ENCODE measurements around the gene HCN3.
"Not testable (repeated sequence)": the region's sequence is repeated elsewhere in the genome, so short reads cannot be mapped to it uniquely, and the experiment has no call there.

The HCN3 gene

DNA sequence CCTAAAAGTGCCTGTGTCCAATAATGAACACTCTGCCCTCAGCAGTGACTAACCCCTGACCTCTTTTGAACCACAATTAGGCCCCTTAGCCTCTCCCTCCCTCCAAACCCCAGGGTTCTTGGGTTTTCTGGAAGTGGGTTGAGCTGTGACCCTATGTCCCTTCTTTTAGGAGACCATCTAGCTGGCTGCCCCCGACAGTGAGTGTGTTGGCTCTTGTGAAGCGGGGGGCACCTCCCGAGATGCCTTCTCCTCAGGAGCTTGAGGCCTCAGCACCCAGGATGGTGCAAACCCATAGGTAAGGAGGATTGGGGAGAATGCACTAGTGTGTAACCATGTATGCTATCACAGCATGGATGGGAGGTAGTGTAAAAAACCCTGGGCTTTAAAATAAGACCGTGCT, 50.7 kb downstream of the HCN3 start:
- Histone ChIP-seq H3K36me3 (ENCODE audit: insufficient read depth, low read length) (peaks cover 36% of the 10 kb centered on the region), H3K4me1 (ENCODE audit: insufficient read depth, low read length) (peaks cover 6% of the 10 kb centered on the region), H3K27me3 (ENCODE audit: insufficient read depth, low read length) (no peaks in the 10 kb centered on the region), H2AFZ (ENCODE audit: low read depth, low read length) (no peak overlapping the region), H3K9me3 (ENCODE audit: low read length) (no peaks in the 10 kb centered on the region), H3K4me3 (ENCODE audit: low read length) (no peak overlapping the region)

DNA sequence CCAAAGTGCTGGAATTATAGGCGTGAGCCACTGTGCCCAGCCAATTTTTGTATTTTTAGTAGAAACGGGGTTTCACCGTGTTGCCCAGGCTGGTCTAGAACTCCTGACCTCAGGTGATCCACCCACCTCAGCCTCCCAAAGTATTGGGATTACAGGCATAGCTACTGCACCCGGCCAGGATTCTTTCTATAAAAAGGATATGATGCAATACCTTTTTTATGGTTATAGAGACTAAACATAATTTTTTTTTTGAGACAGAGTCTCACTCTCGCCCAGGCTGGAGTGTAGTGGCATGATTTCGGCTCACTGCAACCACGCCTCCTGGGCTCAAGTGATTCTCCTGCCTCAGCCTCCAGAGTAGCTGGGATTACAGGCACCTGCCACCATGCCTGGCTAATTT, 51.6 kb downstream of the HCN3 start:
- H3K9me3 ChIP-seq (ENCODE audit: low read length); H3K4me1 ChIP-seq (ENCODE audit: insufficient read depth, low read length); H3K4me3 ChIP-seq (ENCODE audit: low read length); H2AFZ ChIP-seq (ENCODE audit: low read depth, low read length); H3K27me3 ChIP-seq (ENCODE audit: insufficient read depth, low read length): not testable (repeated sequence)
- H3K36me3 ChIP-seq (ENCODE audit: insufficient read depth, low read length) = peaks cover 36% of the 10 kb centered on the region

DNA sequence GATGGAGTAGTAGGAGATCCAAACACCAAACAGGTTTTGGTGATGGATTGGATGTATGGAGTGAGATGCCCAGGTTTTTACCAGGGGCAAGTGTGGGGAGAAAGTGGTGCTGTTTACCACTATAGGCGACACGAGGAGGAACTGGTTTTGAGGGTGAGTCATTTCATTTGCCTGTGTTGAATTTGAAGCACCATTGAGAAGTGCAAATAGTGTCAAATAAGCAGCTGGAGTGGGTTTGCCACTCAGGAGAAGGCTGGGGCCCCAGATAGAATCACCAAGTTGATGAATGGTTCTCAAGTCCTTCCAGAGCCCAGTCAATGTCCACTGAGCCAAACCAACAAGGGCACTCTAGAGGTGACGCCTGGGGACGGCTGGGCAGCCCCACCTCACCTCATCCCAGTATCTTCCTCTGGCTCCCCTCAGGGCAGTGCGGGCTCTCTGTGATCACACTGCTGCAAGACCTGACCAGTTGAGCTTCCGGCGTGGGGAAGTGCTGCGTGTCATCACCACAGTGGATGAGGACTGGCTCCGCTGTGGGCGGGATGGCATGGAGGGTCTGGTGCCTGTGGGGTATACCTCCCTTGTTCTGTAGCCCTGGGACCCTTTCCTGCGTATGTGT, 52.8 kb downstream of the HCN3 start:
- Histone ChIP-seq H3K4me3 (ENCODE audit: low read length) (no peak overlapping the region), H3K4me1 (ENCODE audit: insufficient read depth, low read length) (peaks cover 4% of the 10 kb centered on the region), H3K36me3 (ENCODE audit: insufficient read depth, low read length) (peaks cover 43% of the 10 kb centered on the region), H2AFZ (ENCODE audit: low read depth, low read length) (no peak overlapping the region), H3K9me3 (ENCODE audit: low read length) (no peaks in the 10 kb centered on the region), H3K27me3 (ENCODE audit: insufficient read depth, low read length) (no peaks in the 10 kb centered on the region)

DNA sequence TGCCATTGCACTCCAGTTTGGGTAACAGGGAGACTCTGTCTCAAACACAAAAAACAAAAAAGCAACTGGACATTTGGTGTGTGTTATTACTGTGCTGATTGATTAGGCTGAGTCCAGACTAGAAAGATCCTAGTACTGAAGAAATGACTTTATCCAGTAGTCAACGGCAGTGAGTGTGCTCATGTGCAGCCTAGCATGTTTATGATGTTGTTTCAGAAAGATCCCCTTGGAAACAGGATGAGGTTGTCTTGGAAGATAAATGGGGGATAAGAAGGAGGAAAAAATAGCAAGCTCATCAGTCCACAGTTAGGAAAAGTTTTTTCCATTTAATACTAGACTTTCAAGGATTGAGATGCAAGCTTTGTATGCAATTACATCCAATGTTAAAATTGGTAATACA, 57.7 kb downstream of the HCN3 start:
- H3K27me3 ChIP-seq (ENCODE audit: insufficient read depth, low read length) = no peaks in the 10 kb centered on the region
- no peaks in the 10 kb centered on the region for H3K4me1 ChIP-seq (ENCODE audit: insufficient read depth, low read length)
- H3K36me3 ChIP-seq (ENCODE audit: insufficient read depth, low read length) = peaks cover 62% of the 10 kb centered on the region
- H3K4me3 ChIP-seq (ENCODE audit: low read length) = no peak overlapping the region
- no peaks in the 10 kb centered on the region for H3K9me3 ChIP-seq (ENCODE audit: low read length)
- no peak overlapping the region for H2AFZ ChIP-seq (ENCODE audit: low read depth, low read length)
